Fibroblast of pulmonary artery (primary cell): Measurements from ENCODE around the gene UBE3D.
A peak's percentile ranks its signal among the peaks of the same experiment; 100 is the strongest.
"Not testable (repeated sequence)": the region's sequence is repeated elsewhere in the genome, so short reads cannot be mapped to it uniquely, and the experiment has no call there.

ENCODE experiments used
- DNase-seq: peaks from one replicate; pipeline ENCODE4 v3.0.0-alpha.2; 2010; ENCODE audit warnings: low read depth
- H3K4me3 ChIP-seq: replicated peaks from 2 replicates; pipeline ENCODE4 v1.5.1; 2011; ENCODE audit warnings: low read depth, mild to moderate bottlenecking, control low read depth, low read length, moderate library complexity
- CTCF ChIP-seq: IDR thresholded peaks from 2 replicates; pipeline ENCODE4 v1.5.1; 2011; ENCODE audit warnings: mild to moderate bottlenecking, control low read depth, low read length, inconsistent platforms; ENCODE audit errors: missing control alignments

UBE3D gene

GRCh38 chr6:82869493-82869892 lies 196.1 kb downstream of the UBE3D start:
- TF ChIP-seq CTCF: no peak
- H3K4me3 ChIP-seq: no peak overlapping the region
- no peak for DNase-seq

- no peak for TF ChIP-seq CTCF
- no peak for DNase-seq
- H3K4me3 ChIP-seq: no peak overlapping the region
Measured at GRCh38 chr6:82867946-82868345, 197.7 kb downstream of the UBE3D start.

GRCh38 chr6:82866446-82866845 lies 199.2 kb downstream of the UBE3D start:
- no peak for DNase-seq
- no peak overlapping the region for H3K4me3 ChIP-seq
- no peak for TF ChIP-seq CTCF

GRCh38 chr6:82865461-82865860 lies 200.2 kb downstream of the UBE3D start:
- H3K4me3 ChIP-seq: no peak overlapping the region
- TF ChIP-seq CTCF: no peak
- DNase-seq: no peak

GRCh38 chr6:82863781-82864180 lies 201.9 kb downstream of the UBE3D start:
- H3K4me3 ChIP-seq: no peak overlapping the region
- no peak for TF ChIP-seq CTCF

GRCh38 chr6:82862543-82862942 lies 203.1 kb downstream of the UBE3D start:
- H3K4me3 ChIP-seq: no peak overlapping the region
- TF ChIP-seq CTCF: no peak

More at GRCh38 chr6:82863781-82864180, 201.9 kb downstream of the UBE3D start:
- DNase-seq: no peak

GRCh38 chr6:82861121-82861520 lies 204.5 kb downstream of the UBE3D start:
- no peak for DNase-seq
- H3K4me3 ChIP-seq: no peak overlapping the region
- no peak for TF ChIP-seq CTCF

More at GRCh38 chr6:82862543-82862942, 203.1 kb downstream of the UBE3D start:
- DNase-seq: peak; percentile 44

GRCh38 chr6:82856077-82856476 lies 209.6 kb downstream of the UBE3D start:
- not testable (repeated sequence) for DNase-seq, H3K4me3 ChIP-seq

- not testable (repeated sequence) for DNase-seq, H3K4me3 ChIP-seq
Measured at GRCh38 chr6:82852904-82853303, 212.7 kb downstream of the UBE3D start.
